HT1080 (cell line): ENCODE data around the gene MYL5. TPM values are rescaled to one million over a fixed set of nuclear protein-coding genes. Genes with fewer than 3 reads are reported as not detected.
"Not testable (repeated sequence)": the region's sequence is repeated elsewhere in the genome, so short reads cannot be mapped to it uniquely, and the experiment has no call there.

Experiments used
- DNase-seq: peaks from one replicate; pipeline ENCODE4 v3.0.0-alpha.2; 2015; ENCODE audit warnings: low read depth
- total RNA-seq: library from RNA; depleted of rRNA; stranded (reverse); fragments of >200 nt; shearing (Covaris generic); gene quantifications from 2 replicates; pipeline ENCODE4 v1.2.3, GENCODE V29; 2014

Gene MYL5
- total RNA-seq, 1 experiment from 2014 or later: 8.5 TPM

DNA sequence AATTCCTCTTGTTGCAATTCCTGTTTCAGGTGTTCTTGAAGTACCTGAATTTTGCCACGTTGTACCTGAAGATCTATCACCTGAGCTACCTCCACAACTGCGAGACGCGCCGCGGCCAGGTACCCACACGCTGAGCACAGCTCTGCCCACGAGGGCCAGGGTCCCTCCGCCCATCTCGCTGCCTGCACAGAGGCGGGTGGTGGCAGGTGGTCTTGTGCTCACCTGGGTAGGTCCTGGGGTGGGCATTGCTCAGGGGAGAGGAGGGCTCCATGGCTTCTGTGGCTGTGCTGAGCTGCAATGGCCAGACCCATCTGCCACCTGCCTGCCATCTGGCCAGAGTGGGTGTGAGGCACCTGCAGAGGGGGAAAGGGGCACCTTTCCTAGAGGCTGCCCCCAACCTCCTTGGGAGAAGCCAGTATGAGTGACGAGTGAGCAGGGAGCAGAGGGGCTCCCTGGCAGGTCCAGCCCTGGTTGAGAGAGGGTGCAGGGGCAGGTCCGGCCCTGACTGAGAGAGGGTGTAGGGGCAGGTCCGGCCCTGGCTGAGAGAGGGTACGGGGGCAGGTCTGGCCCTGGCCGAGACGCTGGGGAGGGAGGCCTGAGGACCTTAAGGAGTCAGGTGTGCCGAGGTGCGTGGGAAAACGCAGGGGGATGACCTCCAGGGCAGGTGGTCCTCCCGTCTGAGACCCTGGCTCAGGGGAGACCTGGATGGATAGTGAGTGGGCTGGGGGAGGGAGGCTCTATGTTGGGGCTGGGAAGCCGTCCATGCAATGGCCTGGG lies 38.3 kb upstream of the MYL5 start:
- DNase-seq: no peak

DNA sequence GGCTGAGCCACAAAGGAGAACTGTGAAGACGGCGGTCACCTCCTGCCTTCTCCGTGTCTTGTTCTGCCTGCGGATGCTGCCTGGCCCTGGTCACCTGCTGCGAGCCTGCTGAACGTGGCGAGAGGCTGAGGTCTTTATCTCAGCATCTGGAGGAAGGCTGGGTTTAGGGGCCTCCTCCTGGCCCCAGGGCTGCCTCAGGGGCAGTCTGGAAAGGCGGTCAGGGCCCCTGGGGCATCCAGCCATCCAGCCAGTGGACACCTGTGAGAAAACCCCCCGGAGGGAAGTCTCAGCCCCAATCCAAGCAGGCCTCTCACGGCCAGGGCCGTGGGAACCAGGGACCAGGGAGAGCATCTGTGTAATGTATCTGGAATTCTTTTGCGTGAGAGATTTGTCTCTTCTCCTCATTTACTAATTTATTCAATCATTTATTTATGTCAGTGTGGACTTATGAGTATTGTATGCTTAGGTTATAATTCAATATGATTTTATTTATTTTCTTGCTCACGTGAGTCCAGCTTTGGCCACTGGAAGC lies 37.6 kb upstream of the MYL5 start:
- DNase-seq: no peak

DNA sequence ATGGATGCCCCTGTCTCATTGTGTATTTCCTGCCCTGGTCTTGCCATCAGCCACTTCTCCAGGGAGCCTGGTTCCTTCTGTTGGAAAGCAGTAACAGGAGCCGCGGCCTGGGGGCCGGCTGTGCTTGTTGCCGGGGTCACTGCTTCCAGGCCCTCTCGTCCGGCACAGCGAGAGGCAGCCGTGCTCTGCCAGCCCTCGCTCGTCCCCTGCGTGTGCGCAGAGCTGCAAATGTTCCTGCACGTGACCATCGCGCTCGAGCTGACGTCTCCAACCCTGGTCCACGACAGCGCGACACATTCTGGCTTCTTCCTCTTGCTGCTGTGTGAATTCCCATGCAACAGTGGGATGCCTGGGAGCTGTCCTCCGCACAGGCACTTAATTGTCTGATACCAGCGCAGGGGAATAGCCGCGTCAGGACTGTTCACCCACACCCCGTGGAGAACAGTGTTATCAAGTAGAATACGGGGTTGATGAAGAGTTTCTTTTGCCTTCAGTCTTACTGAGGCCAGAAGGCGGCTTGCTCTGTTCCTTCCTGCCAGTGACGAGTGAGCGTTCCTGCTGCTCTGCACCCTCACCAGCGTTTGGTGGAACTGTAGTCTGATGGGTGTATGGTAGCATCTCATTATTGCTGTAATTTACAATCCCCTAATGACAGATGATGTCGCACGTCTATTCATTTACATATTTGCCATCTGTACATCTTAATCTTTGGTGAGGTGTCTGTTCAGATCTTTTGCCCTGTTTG lies 36.6 kb upstream of the MYL5 start:
- DNase-seq: no peak

DNA sequence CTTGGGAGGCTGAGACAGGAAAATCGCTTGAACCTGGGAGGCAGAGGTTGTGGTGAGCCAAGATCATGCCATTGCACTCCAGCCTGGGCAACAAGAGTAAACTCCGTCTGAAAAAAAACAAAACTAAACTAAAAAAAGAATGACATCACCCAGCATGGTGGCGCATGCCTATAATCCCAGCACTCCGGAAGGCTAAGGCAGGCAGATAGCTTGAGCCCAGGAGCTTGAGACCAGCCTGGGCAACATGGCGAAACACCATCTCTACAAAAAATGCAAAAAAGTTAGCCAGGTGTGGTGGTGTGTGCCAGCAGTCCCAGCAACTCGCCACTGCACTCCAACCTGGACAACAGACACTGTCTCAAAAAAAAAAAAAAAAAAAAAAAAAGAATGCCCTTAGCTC lies 32.0 kb upstream of the MYL5 start:
- not testable (repeated sequence) for DNase-seq

GRCh38 chr4:646460-646859 lies 27.9 kb upstream of the MYL5 start:
- no peak for DNase-seq

GRCh38 chr4:647481-647880 lies 26.9 kb upstream of the MYL5 start:
- DNase-seq: no peak

DNA sequence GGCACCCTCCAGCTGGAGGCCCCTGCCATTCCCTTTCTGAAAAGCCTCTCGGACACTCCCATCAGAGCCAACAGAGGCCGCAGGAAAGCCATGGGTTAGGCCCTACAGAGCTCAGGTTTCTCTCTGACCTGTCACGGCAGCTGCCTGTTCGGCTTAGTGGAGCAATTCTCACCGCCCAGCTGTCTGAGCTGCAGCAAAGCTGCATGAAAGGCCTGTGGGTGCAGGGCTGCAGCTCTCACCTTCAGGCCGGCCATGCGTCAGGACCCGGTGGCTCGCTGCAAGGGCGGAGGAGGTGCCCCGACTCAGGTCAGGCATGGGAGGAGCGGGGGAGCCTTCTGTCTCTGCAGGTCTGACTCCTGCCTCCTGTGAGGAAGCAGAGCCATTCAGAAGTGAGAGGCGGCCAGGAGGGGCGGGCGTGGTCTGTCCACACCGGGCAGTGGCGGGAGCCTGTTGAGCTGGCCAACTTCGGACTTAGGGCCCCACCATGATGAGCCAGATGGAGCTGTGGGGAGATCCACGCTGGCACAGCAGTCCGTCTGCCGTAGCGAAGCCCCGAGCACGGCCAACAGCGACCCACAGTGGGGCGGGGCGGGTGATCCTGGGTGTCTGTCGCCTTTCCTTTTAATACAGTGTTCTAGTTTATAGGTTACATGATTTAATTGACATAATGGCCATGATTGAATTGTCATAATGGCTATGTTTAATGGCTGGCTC lies 25.6 kb upstream of the MYL5 start:
- DNase-seq: no peak

DNA sequence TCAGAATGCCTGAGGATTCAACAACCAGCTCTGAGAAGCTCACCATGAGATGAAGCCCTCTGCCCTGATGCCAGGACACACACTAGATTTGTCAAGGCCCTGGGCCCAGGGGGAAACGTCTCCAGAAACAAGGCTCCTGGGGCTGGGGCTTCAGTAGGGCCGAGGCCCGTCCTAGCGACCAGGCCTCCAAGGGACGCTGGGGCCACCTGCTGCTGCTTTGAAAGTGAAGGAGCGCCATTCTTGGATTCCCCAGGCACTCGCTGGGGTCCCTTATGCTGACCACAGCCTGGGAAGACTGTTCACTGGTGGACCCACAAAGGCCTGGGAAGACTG lies 25.1 kb upstream of the MYL5 start:
- DNase-seq: no peak

DNA sequence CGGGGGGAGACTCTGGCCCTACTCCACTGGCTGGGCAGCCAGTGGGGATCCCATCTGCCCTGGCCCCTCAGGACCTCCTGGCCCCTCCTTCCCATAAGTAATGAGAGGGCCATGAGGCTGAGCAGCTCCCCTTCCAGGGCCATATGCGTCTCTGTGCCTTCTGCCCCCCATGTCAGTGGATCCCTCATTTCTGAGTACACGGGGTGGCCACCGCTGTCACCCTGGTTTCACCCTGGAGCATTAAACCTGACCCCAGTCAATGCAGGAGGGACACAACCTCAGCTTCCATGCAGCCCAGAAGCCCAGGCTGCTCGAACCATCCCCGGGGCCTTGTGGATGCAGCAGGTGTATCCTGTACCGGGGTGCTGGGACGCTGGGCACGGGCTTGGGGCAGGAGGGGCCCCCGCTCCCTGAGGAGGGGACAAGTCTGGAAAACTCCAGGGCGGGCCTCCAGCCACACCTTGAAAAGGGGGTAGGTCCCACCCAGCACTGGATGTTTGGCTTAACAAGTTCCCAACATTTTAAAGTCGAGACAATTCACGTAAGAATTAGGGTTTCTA lies 24.5 kb upstream of the MYL5 start:
- DNase-seq: no peak

GRCh38 chr4:650461-650860 lies 23.9 kb upstream of the MYL5 start:
- DNase-seq: no peak

DNA sequence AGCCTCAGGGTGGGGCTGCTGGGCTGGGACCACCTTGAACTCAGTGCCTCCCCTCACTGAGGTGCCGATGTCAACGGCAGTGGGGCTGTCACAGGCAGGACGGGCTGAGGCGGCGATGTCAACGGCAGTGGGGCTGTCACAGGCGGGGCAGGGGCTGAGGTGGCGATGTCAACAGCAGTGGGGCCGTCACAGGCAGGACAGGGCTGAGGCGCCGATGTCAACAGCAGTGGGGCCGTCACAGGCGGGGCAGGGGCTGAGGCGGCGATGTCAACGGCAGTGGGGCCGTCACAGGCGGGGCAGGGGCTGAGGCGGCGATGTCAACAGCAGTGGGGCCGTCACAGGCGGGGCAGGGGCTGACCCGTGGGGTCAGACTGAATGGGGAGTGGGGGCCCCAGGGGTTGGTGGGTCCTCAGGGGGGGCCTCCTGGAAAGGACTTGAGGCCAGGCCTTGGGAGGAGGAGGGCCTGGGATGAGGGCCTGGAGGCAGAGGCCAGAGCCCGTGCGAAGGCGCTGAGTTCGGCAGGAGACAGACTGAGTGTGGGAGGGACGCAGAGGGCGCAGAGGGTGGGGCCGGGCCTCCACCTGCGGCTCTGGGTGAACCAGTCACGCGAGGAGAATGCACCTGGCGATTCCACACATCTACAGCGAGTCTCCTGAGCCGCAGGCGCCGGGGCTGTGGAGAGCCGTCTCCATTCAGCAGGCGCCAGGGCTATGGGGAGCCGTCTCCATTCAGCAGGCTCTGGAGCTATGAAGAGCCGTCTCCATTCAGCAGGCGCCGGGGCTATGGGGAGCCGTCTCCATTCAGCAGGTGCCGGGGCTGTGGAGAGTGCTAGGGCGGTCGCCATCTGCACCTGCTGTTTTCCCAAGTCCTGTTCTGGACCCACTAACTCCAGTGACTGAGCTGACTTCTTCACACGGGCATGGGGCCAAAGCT lies 23.1 kb upstream of the MYL5 start:
- no peak for DNase-seq

- DNase-seq: no peak
These were observed 22.3 kb upstream of the MYL5 start for GRCh38 chr4:651884-652642.

DNA sequence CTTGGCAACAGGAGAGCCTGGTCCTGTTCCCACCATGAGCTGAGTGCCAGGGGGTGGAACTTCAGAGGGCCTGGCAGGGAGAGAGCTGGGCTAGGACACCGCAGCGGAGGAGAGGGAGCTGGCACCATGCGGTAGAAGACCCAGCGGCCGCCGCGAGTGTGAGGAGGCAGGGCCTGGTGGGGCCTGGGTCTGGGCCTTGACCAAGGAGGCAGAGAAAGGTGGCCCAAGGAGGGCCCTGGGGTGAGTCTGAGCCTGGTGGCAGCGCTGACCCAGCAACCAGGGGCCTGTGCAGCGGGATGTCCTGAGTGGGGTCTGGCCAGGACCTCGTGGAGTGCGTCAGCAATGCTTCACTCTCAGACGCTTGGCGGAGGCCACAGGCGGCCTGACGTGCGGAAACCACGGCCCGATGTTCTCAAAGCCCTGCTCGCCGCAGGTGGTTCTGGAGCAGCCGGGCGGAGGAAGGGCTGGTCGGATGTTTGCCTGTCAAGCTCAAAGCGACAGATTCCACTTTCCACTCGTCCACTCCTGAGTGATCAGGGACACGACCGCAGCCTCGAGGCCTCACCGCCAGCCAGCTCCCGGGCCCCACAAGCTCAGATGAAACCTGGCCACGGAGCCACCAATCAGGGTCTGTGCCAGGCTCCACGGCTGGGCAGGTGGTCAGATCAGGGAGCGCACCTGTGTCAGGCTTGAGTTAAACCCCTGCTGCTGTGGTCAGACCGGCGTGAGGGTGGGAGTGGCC lies 21.1 kb upstream of the MYL5 start:
- DNase-seq: no peak

- DNase-seq: no peak
These were observed 20.4 kb upstream of the MYL5 start for GRCh38 chr4:653831-654502.

GRCh38 chr4:654503-654845 lies 19.9 kb upstream of the MYL5 start:
- no peak for DNase-seq

DNA sequence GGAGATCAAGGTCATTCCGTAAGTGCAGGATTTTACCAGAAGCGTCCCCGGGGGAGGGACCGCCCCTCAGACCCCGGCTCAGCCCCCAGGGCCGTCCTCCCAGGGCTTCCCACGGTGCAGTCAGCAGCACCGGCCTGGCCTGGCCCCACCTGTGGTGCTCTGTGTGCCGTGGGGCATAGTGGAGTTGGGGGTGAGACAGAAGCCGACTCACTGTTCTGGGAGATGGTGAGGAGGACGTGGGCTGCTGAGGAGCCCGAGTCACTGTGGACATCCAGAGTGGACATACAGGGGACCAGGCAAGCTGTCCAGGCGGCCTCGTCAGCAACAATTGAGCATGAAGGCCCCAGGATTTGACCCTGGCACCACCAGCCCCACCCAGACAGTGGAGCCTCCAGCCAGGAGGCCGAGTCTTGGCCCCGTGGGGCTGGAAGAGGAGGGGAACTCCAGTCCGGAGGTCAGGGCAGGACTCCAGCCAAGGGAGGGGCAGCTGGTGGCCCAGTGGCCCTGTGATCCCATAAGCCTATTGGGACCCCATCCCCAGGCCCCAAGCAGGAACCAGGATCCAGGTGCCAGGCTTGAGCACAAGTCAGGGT lies 19.4 kb upstream of the MYL5 start:
- DNase-seq: no peak

- DNase-seq: no peak
These were observed 18.7 kb upstream of the MYL5 start for GRCh38 chr4:655464-656151.
